Adrenal gland (tissue), 12 donors: ENCODE results near the gene SLC4A5. TPM values are rescaled to one million over a fixed set of nuclear protein-coding genes. Genes with fewer than 3 reads are reported as not detected.

Experiments used
- DNase-seq, 7 donors: peaks; one replicate each; pipeline ENCODE4 v3.0.0-alpha.2; 2019 to 2020
- H3K27ac ChIP-seq, 5 donors: fragments of 200-600 bp; sonication (generic) in 4 of 5; 1 replicate in 3 of 5; 2 replicates in 2 of 5; pipeline versions ENCODE4 v1.5.1 to v1.8.0; 2016 to 2020; ENCODE audit warnings: mild to moderate bottlenecking in 1 of 5
- H3K27me3 ChIP-seq: fragments of 200-600 bp; 2 replicates; pipeline ENCODE4 v1.8.0; 2021
- H3K36me3 ChIP-seq, 2 donors: fragments of 200-600 bp; replicated peaks in 1 of 2; 1 replicate in 1 of 2; 2 replicates in 1 of 2; pipeline versions ENCODE4 v1.5.1 to v1.8.0; 2018 to 2022
- H3K4me1 ChIP-seq, 2 donors: fragments of 200-600 bp; replicated peaks in 1 of 2; 1 replicate in 1 of 2; 2 replicates in 1 of 2; pipeline versions ENCODE4 v1.5.1 to v1.8.0; 2018 to 2021
- H3K4me3 ChIP-seq, 4 donors: fragments of 200-600 bp; sonication (generic) in 3 of 4; one replicate each; pipeline ENCODE4 v1.5.1; 2016 to 2018
- H3K9me3 ChIP-seq, 3 donors: fragments of 200-600 bp; sonication (generic) in 1 of 3; replicated peaks in 1 of 3; 1 replicate in 2 of 3; 2 replicates in 1 of 3; pipeline versions ENCODE4 v1.5.1 to v1.8.0; 2016 to 2021
- POLR2A ChIP-seq, 2 donors: fragments of 450-650 bp; IDR thresholded peaks; one replicate each; pipeline ENCODE4 v1.6.1; 2017; ENCODE audit warnings: antibody characterized with exemption in 2 of 2, mild to moderate bottlenecking in 2 of 2, moderate library complexity in 1 of 2
- WGBS, 4 donors: extraction: QIAGEN DNeasy Blood & Tissue Kit in 2 of 4; methylation state at CpG; one replicate each; pipeline versions ENCODE4 v1.1.5 to v1.1.7; 2013 to 2017; 5-methylcytosine and 5-hydroxymethylcytosine counted together
- intact Hi-C, 2 donors: fragments of 100-400 bp; cut with DNase I; formaldehyde crosslinking; loops; one replicate each; pipeline versions ENCODE4 v1.14.1 to v1.15.0; 2022 to 2023
- polyA plus RNA-seq, 3 donors: library from polyadenylated mRNA; stranded (reverse); fragments of 200-250 nt in 2 of 3; fragments of 350-450 nt in 1 of 3; fragmentation: Illumina TruSeq in 1 of 3; extraction: RNeasy Lipid Tissue Mini Kit (QIAGEN cat#74804) in 1 of 3; gene quantifications; one replicate each; pipeline ENCODE4 v1.2.3, GENCODE V29; 2013 to 2014
- total RNA-seq, 9 donors: library from RNA; depleted of rRNA in 4 of 9; stranded (reverse); fragments of >200 nt in 4 of 9; fragments of 120-200 nt in 1 of 9; fragmentation: NEBNext Ultra II Directional in 1 of 9; extraction: Animal tissue kit (Norgen Biotek cat#: 25700) in 1 of 9; gene quantifications; one replicate each; pipeline versions ENCODE4 v1.1.0 to v1.2.4, GENCODE V29; 2013 to 2023
- TF ChIP-seq, protein P1 (sequence below), 6 experiments: fragments of 450-650 bp in 4 of 6; fragments of 200-600 bp in 2 of 6; sonication (generic) in 1 of 6; IDR thresholded peaks; 1 replicate in 5 of 6; 2 replicates in 1 of 6; pipeline versions ENCODE4 v1.5.1 to v1.8.0; 2016 to 2021; ENCODE audit warnings: antibody characterized with exemption in 6 of 6, mild to moderate bottlenecking in 2 of 6, moderate library complexity in 1 of 6
- donor health status: healthy with polysubstance abuse.
- donor health status: Bipolar disorder and iron deficiency.
- donor health status: DM: yes; HTN: yes; CAD: no.
- donor health status: DM: no; HTN: no; CAD: no.
- donor health status: DM: no; HTN: no; CAD: no.
- donor health status: DM: yes; HTN: yes; CAD: no.

The SLC4A5 gene
- total and polyA plus RNA-seq, 12 donors, result 0.14 to 2.7 (median 0.74) TPM; not detected in 1

DNA sequence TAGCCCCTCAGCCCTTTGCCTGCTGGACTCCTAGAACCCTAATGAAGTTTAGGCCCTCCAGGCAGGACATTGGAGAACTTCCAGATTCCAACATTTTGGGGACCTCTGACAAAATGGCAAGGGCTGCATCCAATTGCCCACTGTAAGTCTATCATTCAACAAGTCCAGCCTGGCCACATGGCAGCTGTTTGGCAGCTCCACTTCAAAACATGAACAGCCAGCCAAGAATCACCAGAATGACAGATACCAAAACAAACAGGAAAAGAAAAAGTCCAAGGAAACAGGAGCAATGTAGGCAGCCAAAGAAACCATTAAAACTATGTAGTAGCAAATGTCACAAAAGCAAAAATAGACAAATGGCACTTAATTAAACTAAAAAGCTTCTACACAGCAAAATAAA, 25.5 kb downstream of the SLC4A5 start:
- DNase-seq, result no peak
- Histone ChIP-seq H3K27me3 (no peaks in the 10 kb centered on the region), H3K4me3 (no peak overlapping the region), H3K36me3 (no peaks in the 10 kb centered on the region), H3K27ac (no peak overlapping the region), H3K9me3 (no peaks in the 10 kb centered on the region), H3K4me1 (no peaks in the 10 kb centered on the region)
- TF ChIP-seq POLR2A (IDR thresholded peaks at IDR 0.05), result no peak
- TF ChIP-seq, protein P1, sequence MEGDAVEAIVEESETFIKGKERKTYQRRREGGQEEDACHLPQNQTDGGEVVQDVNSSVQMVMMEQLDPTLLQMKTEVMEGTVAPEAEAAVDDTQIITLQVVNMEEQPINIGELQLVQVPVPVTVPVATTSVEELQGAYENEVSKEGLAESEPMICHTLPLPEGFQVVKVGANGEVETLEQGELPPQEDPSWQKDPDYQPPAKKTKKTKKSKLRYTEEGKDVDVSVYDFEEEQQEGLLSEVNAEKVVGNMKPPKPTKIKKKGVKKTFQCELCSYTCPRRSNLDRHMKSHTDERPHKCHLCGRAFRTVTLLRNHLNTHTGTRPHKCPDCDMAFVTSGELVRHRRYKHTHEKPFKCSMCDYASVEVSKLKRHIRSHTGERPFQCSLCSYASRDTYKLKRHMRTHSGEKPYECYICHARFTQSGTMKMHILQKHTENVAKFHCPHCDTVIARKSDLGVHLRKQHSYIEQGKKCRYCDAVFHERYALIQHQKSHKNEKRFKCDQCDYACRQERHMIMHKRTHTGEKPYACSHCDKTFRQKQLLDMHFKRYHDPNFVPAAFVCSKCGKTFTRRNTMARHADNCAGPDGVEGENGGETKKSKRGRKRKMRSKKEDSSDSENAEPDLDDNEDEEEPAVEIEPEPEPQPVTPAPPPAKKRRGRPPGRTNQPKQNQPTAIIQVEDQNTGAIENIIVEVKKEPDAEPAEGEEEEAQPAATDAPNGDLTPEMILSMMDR (IDR thresholded peaks at IDR 0.05), result no peak
- intact Hi-C loops, result loop anchor here in 1 of 2 donors (5.0 kb wide), 1 partner anchor 70 kb away; no protein-coding TSS in a partner anchor

DNA sequence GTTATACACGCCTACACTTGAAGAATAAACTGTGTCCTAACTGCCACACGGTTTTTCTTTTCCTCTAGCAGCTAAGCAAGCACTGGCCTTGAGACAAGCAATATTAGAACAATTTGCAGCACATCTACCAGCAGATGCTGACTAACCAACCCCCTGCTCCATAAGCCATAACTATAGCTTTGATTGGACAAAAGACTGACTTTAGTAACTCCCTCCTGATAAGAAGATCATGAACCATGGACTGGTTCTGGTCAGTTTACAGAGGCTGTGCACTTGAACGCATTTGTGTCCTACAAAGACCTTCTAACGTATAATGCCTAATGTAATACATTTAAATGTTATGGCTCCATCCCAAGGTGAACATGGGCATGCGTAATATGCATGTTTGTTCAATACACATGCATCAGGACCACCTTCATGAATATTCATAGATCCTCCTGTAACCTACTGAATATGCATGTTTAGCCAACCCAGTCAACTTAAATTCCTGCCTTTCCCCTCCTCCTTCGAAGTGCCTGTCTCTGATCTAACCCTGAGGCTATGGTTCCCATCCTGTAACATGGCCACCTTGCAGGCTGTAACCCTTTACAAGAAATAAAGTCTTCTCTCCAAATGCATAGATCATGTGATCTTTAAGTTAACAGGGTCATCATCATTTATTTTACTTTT, 26.5 kb downstream of the SLC4A5 start:
- Histone ChIP-seq H3K36me3 (no peaks in the 10 kb centered on the region), H3K27me3 (no peaks in the 10 kb centered on the region), H3K4me3 (no peak overlapping the region), H3K27ac (no peak overlapping the region), H3K4me1 (no peaks in the 10 kb centered on the region), H3K9me3 (no peaks in the 10 kb centered on the region)
- TF ChIP-seq, protein P1 (IDR thresholded peaks at IDR 0.05), result no peak
- TF ChIP-seq POLR2A (IDR thresholded peaks at IDR 0.05), result no peak
- DNase-seq, result no peak
- 54 to 68% (median 62%) methylated on average over 6 of the region's 6 CpGs for WGBS, 4 donors
- intact Hi-C loops, result loop anchor here in 1 of 2 donors (5.0 kb wide), 1 partner anchor 69 kb away; no protein-coding TSS in a partner anchor

DNA sequence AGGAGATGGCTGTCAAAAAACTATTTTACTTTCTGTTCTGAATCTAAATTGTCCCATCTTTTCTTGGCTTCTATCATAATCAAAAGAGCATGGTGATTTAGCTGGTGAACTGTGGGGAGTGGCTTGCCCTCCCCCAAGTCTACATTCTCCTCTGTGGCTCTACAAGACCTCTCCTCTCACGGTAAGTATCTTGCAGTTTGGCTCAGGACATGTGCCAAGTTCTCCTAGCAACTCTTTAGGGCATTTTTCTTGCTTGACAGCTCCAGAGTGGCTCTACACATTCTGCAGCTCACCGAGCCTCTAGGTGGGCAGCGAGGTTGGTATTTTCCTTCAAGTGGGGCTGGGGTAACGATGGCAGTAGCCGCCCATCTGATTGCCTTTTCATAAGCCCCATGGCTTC, 29.1 kb downstream of the SLC4A5 start:
- Histone ChIP-seq H3K27me3 (no peaks in the 10 kb centered on the region), H3K4me1 (no peaks in the 10 kb centered on the region), H3K4me3 (no peak overlapping the region), H3K27ac (no peak overlapping the region), H3K9me3 (no peaks in the 10 kb centered on the region), H3K36me3 (no peaks in the 10 kb centered on the region)
- DNase-seq, result no peak
- TF ChIP-seq, protein P1 (IDR thresholded peaks at IDR 0.05), result no peak
- no peak for TF ChIP-seq POLR2A (IDR thresholded peaks at IDR 0.05)
- intact Hi-C loops, result no loop called here
- WGBS, 4 donors, result 81 to 86% (median 85%) methylated on average over 5 of the region's 5 CpGs

DNA sequence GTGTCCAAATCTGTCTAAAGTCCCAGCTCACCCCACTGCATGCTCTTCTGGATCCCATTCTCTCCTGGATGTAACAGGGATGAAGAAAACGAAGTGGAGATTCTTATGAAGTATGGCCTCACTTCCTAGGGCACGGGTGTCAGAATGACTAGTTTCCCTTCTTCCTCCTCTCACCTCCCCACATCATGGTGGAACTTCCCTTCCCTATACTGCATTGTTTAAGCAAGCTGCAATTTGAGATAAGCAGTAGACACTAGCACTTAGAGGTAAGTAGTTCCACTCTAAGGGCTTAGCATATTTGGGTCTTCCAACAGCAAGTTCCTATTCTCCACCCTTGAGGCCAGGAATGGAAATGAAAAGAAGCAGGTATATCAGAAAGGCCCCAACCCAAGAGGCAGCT, 29.7 kb downstream of the SLC4A5 start:
- intact Hi-C loops, result no loop called here

More for the DNA sequence above, 29.7 kb downstream of the SLC4A5 start:
- H3K36me3 ChIP-seq, result no peaks in the 10 kb centered on the region
- no peak for DNase-seq
- 69 to 77% (median 76%) methylated on average over 2 of the region's 2 CpGs for WGBS, 4 donors
- no peak overlapping the region for H3K27ac ChIP-seq
- H3K27me3 ChIP-seq, result no peaks in the 10 kb centered on the region
- H3K4me1 ChIP-seq, result no peaks in the 10 kb centered on the region
- no peak overlapping the region for H3K4me3 ChIP-seq
- H3K9me3 ChIP-seq, result no peaks in the 10 kb centered on the region
- TF ChIP-seq, protein P1 (IDR thresholded peaks at IDR 0.05), result no peak
- no peak for TF ChIP-seq POLR2A (IDR thresholded peaks at IDR 0.05)
